GM23338 (cell line): Measurements from ENCODE around the gene TMEM161B. TPM values are rescaled to one million over a fixed set of nuclear protein-coding genes. Genes with fewer than 3 reads are reported as not detected.

ENCODE experiments used
- ATAC-seq: fragments of 200-7000 bp; cut with Tn5 transposase; 3 replicates; pipeline ENCODE4 v1.9.1; 2020
- DNase-seq: peaks from one replicate; pipeline ENCODE4 v3.0.0-alpha.2; 2015; ENCODE audit warnings: low spot score
- H2AFZ ChIP-seq: fragments of 200-600 bp; sonication (generic); 2 replicates; pipeline ENCODE4 v1.8.0; 2016; ENCODE audit warnings: antibody characterized with exemption, mild to moderate bottlenecking, moderate library complexity
- H3F3A ChIP-seq: fragments of 200-600 bp; sonication (generic); replicated peaks from 2 replicates; pipeline ENCODE4 v1.8.0; 2017; ENCODE audit warnings: antibody characterized with exemption, mixed run types, low read depth
- H3K27ac ChIP-seq: fragments of 200-600 bp; sonication (generic); 2 replicates; pipeline ENCODE4 v1.6.1; 2016; ENCODE audit warnings: low read depth
- H3K27me3 ChIP-seq: fragments of 200-600 bp; sonication (generic); 2 replicates; pipeline ENCODE4 v1.8.0; 2016; ENCODE audit warnings: mild to moderate bottlenecking, mixed run types, moderate library complexity; ENCODE audit not compliant: insufficient read depth
- H3K36me3 ChIP-seq: fragments of 200-600 bp; sonication (generic); 2 replicates; pipeline ENCODE4 v1.8.0; 2016; ENCODE audit warnings: mild to moderate bottlenecking; ENCODE audit not compliant: insufficient read depth
- H3K4me1 ChIP-seq: fragments of 200-600 bp; sonication (generic); 2 replicates; pipeline ENCODE4 v1.8.0; 2016; ENCODE audit warnings: mild to moderate bottlenecking, moderate library complexity; ENCODE audit not compliant: insufficient read depth
- H3K4me2 ChIP-seq: fragments of 200-600 bp; sonication (generic); 2 replicates; pipeline ENCODE4 v1.7.1; 2017; ENCODE audit warnings: mixed run types
- H3K4me3 ChIP-seq: fragments of 200-600 bp; sonication (generic); 2 replicates; pipeline ENCODE4 v1.6.1; 2016; ENCODE audit warnings: mixed run types
- H3K79me2 ChIP-seq: fragments of 200-600 bp; sonication (generic); replicated peaks from 2 replicates; pipeline ENCODE4 v1.8.0; 2017; ENCODE audit warnings: mild to moderate bottlenecking; ENCODE audit not compliant: insufficient read depth
- H3K9me2 ChIP-seq: fragments of 200-600 bp; sonication (generic); 2 replicates; pipeline ENCODE4 v1.8.0; 2017; ENCODE audit not compliant: insufficient read depth
- H4K20me1 ChIP-seq: fragments of 200-600 bp; sonication (generic); replicated peaks from 2 replicates; pipeline ENCODE4 v1.8.0; 2017; ENCODE audit warnings: mild to moderate bottlenecking; ENCODE audit not compliant: insufficient read depth
- H3K27ac Mint-ChIP-seq: 2 replicates; pipeline ENCODE4 v1.8.0; 2020; ENCODE audit warnings: inconsistent platforms, mild to moderate bottlenecking, moderate library complexity, mixed read lengths
- H3K27me3 Mint-ChIP-seq: 3 replicates; pipeline ENCODE4 v1.8.0; 2022; ENCODE audit warnings: low read depth, mild to moderate bottlenecking, moderate library complexity, mixed read lengths, inconsistent platforms; ENCODE audit not compliant: insufficient read depth, poor library complexity
- H3K36me3 Mint-ChIP-seq: 3 replicates; pipeline ENCODE4 v1.8.0; 2021; ENCODE audit warnings: low read depth, mild to moderate bottlenecking, inconsistent platforms, moderate library complexity, mixed read lengths
- H3K4me1 Mint-ChIP-seq: 3 replicates; pipeline ENCODE4 v1.8.0; 2020; ENCODE audit warnings: mild to moderate bottlenecking, inconsistent platforms, mixed read lengths
- H3K4me3 Mint-ChIP-seq: 3 replicates; pipeline ENCODE4 v1.8.0; 2021; ENCODE audit warnings: moderate library complexity, mild to moderate bottlenecking, inconsistent platforms, mixed read lengths
- H3K9me3 Mint-ChIP-seq: 3 replicates; pipeline ENCODE4 v1.8.0; 2020; ENCODE audit warnings: moderate library complexity, mild to moderate bottlenecking, inconsistent platforms, mixed read lengths
- CREB1 ChIP-seq: fragments of 250-450 bp; sonication (Bioruptor Pico); IDR thresholded peaks from 2 replicates; pipeline ENCODE4 v1.5.0; 2020; ENCODE audit warnings: low read depth, mild to moderate bottlenecking, moderate library complexity
- EZH2 ChIP-seq: fragments of 200-600 bp; sonication (generic); IDR thresholded peaks from one replicate; pipeline ENCODE4 v1.8.0; 2017; ENCODE audit warnings: antibody characterized with exemption, mild to moderate bottlenecking, low read depth; ENCODE audit not compliant: unreplicated experiment
- EZH2phosphoT487 ChIP-seq: fragments of 200-600 bp; sonication (generic); IDR thresholded peaks from one replicate; pipeline ENCODE4 v1.8.1; 2018; ENCODE audit warnings: antibody characterized with exemption; ENCODE audit not compliant: unreplicated experiment
- JUNB ChIP-seq: IDR thresholded peaks from one replicate; pipeline ENCODE4 v1.6.1; 2016; ENCODE audit warnings: antibody characterized with exemption; ENCODE audit not compliant: unreplicated experiment
- NANOG ChIP-seq: IDR thresholded peaks from 2 replicates; pipeline ENCODE4 v1.6.1; 2016; ENCODE audit warnings: antibody characterized with exemption, borderline replicate concordance
- POLR2AphosphoS5 ChIP-seq: IDR thresholded peaks from 2 replicates; pipeline ENCODE4 v1.6.1; 2016; ENCODE audit warnings: antibody characterized with exemption, low read depth
- STAT1 ChIP-seq: IDR thresholded peaks from one replicate; pipeline ENCODE4 v1.6.1; 2016; ENCODE audit warnings: antibody characterized with exemption; ENCODE audit not compliant: unreplicated experiment
- ZNF114 ChIP-seq: fragments of 250-450 bp; sonication (Bioruptor Pico); IDR thresholded peaks from 2 replicates; pipeline ENCODE4 v1.5.0; 2020; ENCODE audit warnings: mild to moderate bottlenecking, moderate library complexity
- ZNF331 ChIP-seq: fragments of 250-450 bp; sonication (Bioruptor Pico); IDR thresholded peaks from 2 replicates; pipeline ENCODE4 v1.5.0; 2020; ENCODE audit warnings: low read depth, mild to moderate bottlenecking, moderate library complexity
- polyA plus RNA-seq: library from polyadenylated mRNA; unstranded; fragments of >200 nt; fragmentation: Nextera tagmentation; extraction: Ambion mirVana; gene quantifications from 2 replicates; pipeline ENCODE4 v1.2.1, GENCODE V29; 2016
- total RNA-seq: library from RNA; depleted of rRNA; stranded (reverse); fragments of >200 nt; shearing (Covaris generic); gene quantifications from 2 replicates; pipeline ENCODE4 v1.2.3, GENCODE V29; 2014
- TF ChIP-seq, protein P1 (sequence below): fragments of 250-450 bp; sonication (Bioruptor Pico); IDR thresholded peaks from 2 replicates; pipeline ENCODE4 v1.5.0; 2020; ENCODE audit warnings: mild to moderate bottlenecking, moderate library complexity
- TF ChIP-seq, protein P2 (sequence below): IDR thresholded peaks from 2 replicates; pipeline ENCODE4 v1.6.1; 2016; ENCODE audit warnings: antibody characterized with exemption
- TF ChIP-seq, protein P3 (sequence below): IDR thresholded peaks from one replicate; pipeline ENCODE4 v1.6.1; 2018; ENCODE audit warnings: antibody characterized with exemption; ENCODE audit not compliant: unreplicated experiment
- TF ChIP-seq, protein P4 (sequence below), 2 experiments: fragments of 200-600 bp in 1 of 2; sonication (generic) in 1 of 2; conservative IDR thresholded peaks; 2 replicates each; pipeline versions ENCODE4 v1.5.1 to v1.6.1; 2016 to 2017; ENCODE audit warnings: antibody characterized with exemption in 2 of 2, low read depth in 2 of 2, mild to moderate bottlenecking in 2 of 2, moderate library complexity in 1 of 2

The TMEM161B gene
- total and polyA plus RNA-seq, 2 experiments from 2014 or later, result 11.9 to 25.5 TPM

DNA sequence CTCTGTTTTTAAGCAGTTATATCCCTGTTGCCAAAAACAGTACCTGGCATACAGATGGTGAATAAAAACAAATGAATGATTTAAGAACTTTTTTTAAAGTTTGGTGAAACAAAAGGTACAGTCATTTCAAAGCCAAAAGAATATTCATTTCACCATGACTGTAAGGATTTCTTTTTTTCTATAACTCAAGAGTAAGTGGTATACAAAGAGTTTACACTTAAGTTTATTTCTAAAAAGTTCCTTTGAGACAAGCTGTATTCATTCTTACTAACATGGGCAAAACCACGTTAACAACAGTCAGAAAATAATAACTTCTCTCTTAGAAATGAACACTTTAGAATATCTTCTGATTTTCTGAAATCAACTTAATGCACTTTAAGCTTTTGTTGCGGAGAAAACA is 5.3 kb downstream of the TMEM161B start (continued):
- TF ChIP-seq ZNF114 (CRISPR knock-in tag) (no peak), POLR2AphosphoS5 (no peak), JUNB (no peak)

DNA sequence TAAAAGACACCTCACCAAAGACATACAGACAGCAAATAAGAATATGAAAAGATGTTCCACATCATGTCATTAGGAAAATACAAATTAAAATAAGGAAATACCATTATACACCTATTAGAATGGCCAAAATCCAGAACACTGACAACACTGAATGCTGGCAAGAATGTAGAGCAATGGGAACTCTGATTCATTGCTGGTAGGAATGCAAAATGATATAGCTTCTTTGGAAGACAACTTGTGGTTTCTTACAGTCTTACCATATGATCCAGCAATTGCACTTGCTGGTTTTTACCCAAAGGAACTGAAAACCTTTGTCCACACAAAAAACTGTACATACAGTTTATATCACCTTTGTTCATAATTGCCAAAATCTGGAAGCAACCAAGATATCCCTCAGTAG is 6.5 kb downstream of the TMEM161B start:
- no peak overlapping the region for H3K4me3 Mint-ChIP-seq
- H2AFZ ChIP-seq, result no peak overlapping the region
- peaks cover 28% of the 10 kb centered on the region for H3K4me1 ChIP-seq
- no peaks in the 10 kb centered on the region for H3K27me3 ChIP-seq
- TF ChIP-seq EZH2phosphoT487, result no peak
- no peak for TF ChIP-seq STAT1
- no peak for TF ChIP-seq NANOG
- no peak for TF ChIP-seq JUNB
- no peak for TF ChIP-seq EZH2
- TF ChIP-seq, protein P1, sequence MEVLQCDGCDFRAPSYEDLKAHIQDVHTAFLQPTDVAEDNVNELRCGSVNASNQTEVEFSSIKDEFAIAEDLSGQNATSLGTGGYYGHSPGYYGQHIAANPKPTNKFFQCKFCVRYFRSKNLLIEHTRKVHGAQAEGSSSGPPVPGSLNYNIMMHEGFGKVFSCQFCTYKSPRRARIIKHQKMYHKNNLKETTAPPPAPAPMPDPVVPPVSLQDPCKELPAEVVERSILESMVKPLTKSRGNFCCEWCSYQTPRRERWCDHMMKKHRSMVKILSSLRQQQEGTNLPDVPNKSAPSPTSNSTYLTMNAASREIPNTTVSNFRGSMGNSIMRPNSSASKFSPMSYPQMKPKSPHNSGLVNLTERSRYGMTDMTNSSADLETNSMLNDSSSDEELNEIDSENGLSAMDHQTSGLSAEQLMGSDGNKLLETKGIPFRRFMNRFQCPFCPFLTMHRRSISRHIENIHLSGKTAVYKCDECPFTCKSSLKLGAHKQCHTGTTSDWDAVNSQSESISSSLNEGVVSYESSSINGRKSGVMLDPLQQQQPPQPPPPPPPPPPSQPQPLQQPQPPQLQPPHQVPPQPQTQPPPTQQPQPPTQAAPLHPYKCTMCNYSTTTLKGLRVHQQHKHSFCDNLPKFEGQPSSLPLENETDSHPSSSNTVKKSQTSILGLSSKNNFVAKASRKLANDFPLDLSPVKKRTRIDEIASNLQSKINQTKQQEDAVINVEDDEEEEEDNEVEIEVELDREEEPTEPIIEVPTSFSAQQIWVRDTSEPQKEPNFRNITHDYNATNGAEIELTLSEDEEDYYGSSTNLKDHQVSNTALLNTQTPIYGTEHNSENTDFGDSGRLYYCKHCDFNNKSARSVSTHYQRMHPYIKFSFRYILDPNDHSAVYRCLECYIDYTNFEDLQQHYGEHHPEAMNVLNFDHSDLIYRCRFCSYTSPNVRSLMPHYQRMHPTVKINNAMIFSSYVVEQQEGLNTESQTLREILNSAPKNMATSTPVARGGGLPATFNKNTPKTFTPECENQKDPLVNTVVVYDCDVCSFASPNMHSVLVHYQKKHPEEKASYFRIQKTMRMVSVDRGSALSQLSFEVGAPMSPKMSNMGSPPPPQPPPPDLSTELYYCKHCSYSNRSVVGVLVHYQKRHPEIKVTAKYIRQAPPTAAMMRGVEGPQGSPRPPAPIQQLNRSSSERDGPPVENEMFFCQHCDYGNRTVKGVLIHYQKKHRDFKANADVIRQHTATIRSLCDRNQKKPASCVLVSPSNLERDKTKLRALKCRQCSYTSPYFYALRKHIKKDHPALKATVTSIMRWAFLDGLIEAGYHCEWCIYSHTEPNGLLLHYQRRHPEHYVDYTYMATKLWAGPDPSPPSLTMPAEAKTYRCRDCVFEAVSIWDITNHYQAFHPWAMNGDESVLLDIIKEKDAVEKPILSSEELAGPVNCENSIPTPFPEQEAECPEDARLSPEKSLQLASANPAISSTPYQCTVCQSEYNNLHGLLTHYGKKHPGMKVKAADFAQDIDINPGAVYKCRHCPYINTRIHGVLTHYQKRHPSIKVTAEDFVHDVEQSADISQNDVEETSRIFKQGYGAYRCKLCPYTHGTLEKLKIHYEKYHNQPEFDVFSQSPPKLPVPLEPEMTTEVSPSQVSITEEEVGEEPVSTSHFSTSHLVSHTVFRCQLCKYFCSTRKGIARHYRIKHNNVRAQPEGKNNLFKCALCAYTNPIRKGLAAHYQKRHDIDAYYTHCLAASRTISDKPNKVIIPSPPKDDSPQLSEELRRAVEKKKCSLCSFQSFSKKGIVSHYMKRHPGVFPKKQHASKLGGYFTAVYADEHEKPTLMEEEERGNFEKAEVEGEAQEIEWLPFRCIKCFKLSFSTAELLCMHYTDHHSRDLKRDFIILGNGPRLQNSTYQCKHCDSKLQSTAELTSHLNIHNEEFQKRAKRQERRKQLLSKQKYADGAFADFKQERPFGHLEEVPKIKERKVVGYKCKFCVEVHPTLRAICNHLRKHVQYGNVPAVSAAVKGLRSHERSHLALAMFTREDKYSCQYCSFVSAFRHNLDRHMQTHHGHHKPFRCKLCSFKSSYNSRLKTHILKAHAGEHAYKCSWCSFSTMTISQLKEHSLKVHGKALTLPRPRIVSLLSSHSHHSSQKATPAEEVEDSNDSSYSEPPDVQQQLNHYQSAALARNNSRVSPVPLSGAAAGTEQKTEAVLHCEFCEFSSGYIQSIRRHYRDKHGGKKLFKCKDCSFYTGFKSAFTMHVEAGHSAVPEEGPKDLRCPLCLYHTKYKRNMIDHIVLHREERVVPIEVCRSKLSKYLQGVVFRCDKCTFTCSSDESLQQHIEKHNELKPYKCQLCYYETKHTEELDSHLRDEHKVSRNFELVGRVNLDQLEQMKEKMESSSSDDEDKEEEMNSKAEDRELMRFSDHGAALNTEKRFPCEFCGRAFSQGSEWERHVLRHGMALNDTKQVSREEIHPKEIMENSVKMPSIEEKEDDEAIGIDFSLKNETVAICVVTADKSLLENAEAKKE (CRISPR knock-in tag), result no peak
- TF ChIP-seq ZNF114 (CRISPR knock-in tag), result no peak
- TF ChIP-seq, protein P2, sequence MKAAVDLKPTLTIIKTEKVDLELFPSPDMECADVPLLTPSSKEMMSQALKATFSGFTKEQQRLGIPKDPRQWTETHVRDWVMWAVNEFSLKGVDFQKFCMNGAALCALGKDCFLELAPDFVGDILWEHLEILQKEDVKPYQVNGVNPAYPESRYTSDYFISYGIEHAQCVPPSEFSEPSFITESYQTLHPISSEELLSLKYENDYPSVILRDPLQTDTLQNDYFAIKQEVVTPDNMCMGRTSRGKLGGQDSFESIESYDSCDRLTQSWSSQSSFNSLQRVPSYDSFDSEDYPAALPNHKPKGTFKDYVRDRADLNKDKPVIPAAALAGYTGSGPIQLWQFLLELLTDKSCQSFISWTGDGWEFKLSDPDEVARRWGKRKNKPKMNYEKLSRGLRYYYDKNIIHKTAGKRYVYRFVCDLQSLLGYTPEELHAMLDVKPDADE, result no peak
- no peak for TF ChIP-seq ZNF331
- TF ChIP-seq, protein P3, sequence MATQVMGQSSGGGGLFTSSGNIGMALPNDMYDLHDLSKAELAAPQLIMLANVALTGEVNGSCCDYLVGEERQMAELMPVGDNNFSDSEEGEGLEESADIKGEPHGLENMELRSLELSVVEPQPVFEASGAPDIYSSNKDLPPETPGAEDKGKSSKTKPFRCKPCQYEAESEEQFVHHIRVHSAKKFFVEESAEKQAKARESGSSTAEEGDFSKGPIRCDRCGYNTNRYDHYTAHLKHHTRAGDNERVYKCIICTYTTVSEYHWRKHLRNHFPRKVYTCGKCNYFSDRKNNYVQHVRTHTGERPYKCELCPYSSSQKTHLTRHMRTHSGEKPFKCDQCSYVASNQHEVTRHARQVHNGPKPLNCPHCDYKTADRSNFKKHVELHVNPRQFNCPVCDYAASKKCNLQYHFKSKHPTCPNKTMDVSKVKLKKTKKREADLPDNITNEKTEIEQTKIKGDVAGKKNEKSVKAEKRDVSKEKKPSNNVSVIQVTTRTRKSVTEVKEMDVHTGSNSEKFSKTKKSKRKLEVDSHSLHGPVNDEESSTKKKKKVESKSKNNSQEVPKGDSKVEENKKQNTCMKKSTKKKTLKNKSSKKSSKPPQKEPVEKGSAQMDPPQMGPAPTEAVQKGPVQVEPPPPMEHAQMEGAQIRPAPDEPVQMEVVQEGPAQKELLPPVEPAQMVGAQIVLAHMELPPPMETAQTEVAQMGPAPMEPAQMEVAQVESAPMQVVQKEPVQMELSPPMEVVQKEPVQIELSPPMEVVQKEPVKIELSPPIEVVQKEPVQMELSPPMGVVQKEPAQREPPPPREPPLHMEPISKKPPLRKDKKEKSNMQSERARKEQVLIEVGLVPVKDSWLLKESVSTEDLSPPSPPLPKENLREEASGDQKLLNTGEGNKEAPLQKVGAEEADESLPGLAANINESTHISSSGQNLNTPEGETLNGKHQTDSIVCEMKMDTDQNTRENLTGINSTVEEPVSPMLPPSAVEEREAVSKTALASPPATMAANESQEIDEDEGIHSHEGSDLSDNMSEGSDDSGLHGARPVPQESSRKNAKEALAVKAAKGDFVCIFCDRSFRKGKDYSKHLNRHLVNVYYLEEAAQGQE, result no peak
- TF ChIP-seq POLR2AphosphoS5, result no peak
- TF ChIP-seq CREB1 (CRISPR knock-in tag), result no peak
- TF ChIP-seq, protein P4, sequence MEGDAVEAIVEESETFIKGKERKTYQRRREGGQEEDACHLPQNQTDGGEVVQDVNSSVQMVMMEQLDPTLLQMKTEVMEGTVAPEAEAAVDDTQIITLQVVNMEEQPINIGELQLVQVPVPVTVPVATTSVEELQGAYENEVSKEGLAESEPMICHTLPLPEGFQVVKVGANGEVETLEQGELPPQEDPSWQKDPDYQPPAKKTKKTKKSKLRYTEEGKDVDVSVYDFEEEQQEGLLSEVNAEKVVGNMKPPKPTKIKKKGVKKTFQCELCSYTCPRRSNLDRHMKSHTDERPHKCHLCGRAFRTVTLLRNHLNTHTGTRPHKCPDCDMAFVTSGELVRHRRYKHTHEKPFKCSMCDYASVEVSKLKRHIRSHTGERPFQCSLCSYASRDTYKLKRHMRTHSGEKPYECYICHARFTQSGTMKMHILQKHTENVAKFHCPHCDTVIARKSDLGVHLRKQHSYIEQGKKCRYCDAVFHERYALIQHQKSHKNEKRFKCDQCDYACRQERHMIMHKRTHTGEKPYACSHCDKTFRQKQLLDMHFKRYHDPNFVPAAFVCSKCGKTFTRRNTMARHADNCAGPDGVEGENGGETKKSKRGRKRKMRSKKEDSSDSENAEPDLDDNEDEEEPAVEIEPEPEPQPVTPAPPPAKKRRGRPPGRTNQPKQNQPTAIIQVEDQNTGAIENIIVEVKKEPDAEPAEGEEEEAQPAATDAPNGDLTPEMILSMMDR (conservative IDR thresholded peaks at IDR 0.05; ENCODE audit: low read depth in 2 of 2), result no peak
- H3K4me1 Mint-ChIP-seq, result peaks cover 24% of the 10 kb centered on the region
- H3K36me3 Mint-ChIP-seq, result peaks cover 34% of the 10 kb centered on the region
- no peaks in the 10 kb centered on the region for H3F3A ChIP-seq
- H3K9me2 ChIP-seq, result no peaks in the 10 kb centered on the region
- no peak overlapping the region for H3K4me2 ChIP-seq
- H3K27me3 Mint-ChIP-seq, result peaks cover 4% of the 10 kb centered on the region
- H3K9me3 Mint-ChIP-seq, result peaks cover 24% of the 10 kb centered on the region
- peaks cover 97% of the 10 kb centered on the region for H3K79me2 ChIP-seq
- H3K36me3 ChIP-seq, result peaks cover 14% of the 10 kb centered on the region
- H3K27ac ChIP-seq, result no peak overlapping the region
- H3K27ac Mint-ChIP-seq, result no peak overlapping the region
- no peak for ATAC-seq
- H4K20me1 ChIP-seq, result no peaks in the 10 kb centered on the region
- DNase-seq, result no peak
- H3K4me3 ChIP-seq, result no peak overlapping the region
